GM12878 (cell line): ENCODE measurements around the gene ZCCHC13. TPM values are rescaled to one million over a fixed set of nuclear protein-coding genes. Genes with fewer than 3 reads are reported as not detected.

Experiments
- ATAC-seq: fragments of 200-7000 bp; cut with Tn5 transposase; 3 replicates; pipeline ENCODE4 v1.9.1; 2020; ENCODE audit warnings: mild to moderate bottlenecking, moderate library complexity
- BruUV-seq: library from RNA; stranded (reverse); fragments of 400-500 nt; replicated peaks from 2 replicates; lab custom pipeline; 2021; lab: Mats Ljungman, UMichigan
- CTCF ChIA-PET: fragments of 300-600 bp; sonication (Branson Sonifier 250); formaldehyde crosslinking; extraction: SDS; loops from one replicate; lab custom pipeline; 2021; ENCODE audit warnings: inconsistent platforms; lab: Yijun Ruan, JAX
- POLR2A ChIA-PET: fragments of 350-600 bp; formaldehyde crosslinking; extraction: SDS; loops from one replicate; lab custom pipeline; 2021; ENCODE audit warnings: inconsistent platforms; lab: Charles Lee
- RAD21 ChIA-PET: fragments of 300-600 bp; sonication (Branson Sonifier 250); formaldehyde crosslinking; loops from one replicate; lab custom pipeline; 2023; ENCODE audit warnings: antibody characterized with exemption; ENCODE audit not compliant: unreplicated experiment; lab: Charles Lee
- SMC1A ChIA-PET: fragments of 300-600 bp; sonication (Branson Sonifier 250); formaldehyde crosslinking; loops from one replicate; lab custom pipeline; 2023; ENCODE audit not compliant: unreplicated experiment, uncharacterized antibody; lab: Charles Lee
- DNase-seq: peaks from one replicate; pipeline ENCODE4 v3.0.0-alpha.2; 2011; ENCODE audit warnings: low read depth, low spot score
- FAIRE-seq: peaks from 3 replicates; lab custom pipeline; 2011; peaks lifted over from hg19 to GRCh38; lab: Jason Lieb, UNC
- H2AFZ ChIP-seq: 2 replicates; pipeline ENCODE4 v1.6.0; 2011; ENCODE audit warnings: low read depth, low read length, control low read depth; ENCODE audit not compliant: control insufficient read depth
- H3K27ac ChIP-seq: 2 replicates; pipeline ENCODE4 v1.5.1; 2011; ENCODE audit warnings: control low read depth; ENCODE audit not compliant: control insufficient read depth, insufficient read depth
- H3K27me3 ChIP-seq, 2 experiments: replicated peaks in 1 of 2; 2 replicates each; pipeline versions ENCODE4 v1.6.0 to v1.6.1; 2011; ENCODE audit warnings: low read length in 1 of 2; ENCODE audit not compliant: control insufficient read depth in 2 of 2, insufficient read depth in 2 of 2
- H3K36me3 ChIP-seq, 2 experiments: 2 replicates each; pipeline ENCODE4 v1.5.1; 2011; ENCODE audit warnings: low read length in 1 of 2; ENCODE audit not compliant: control insufficient read depth in 2 of 2, insufficient read depth in 2 of 2
- H3K4me1 ChIP-seq: 2 replicates; pipeline ENCODE4 v1.6.1; 2011; ENCODE audit warnings: mild to moderate bottlenecking, low read length, moderate library complexity, mixed read lengths; ENCODE audit not compliant: control insufficient read depth, insufficient read depth
- H3K4me2 ChIP-seq: 2 replicates; pipeline ENCODE4 v1.6.0; 2011; ENCODE audit warnings: control low read depth; ENCODE audit not compliant: control insufficient read depth, insufficient read depth
- H3K4me3 ChIP-seq: fragments of 200-600 bp; sonication (generic); 2 replicates; pipeline ENCODE4 v1.5.1; 2016
- H3K79me2 ChIP-seq: 2 replicates; pipeline ENCODE4 v1.6.0; 2011; ENCODE audit warnings: low read length; ENCODE audit not compliant: control insufficient read depth, insufficient read depth
- H3K9ac ChIP-seq: 2 replicates; pipeline ENCODE4 v1.8.0; 2011; ENCODE audit warnings: low read length, control low read depth, mixed read lengths; ENCODE audit not compliant: control insufficient read depth, insufficient read depth
- H3K9me3 ChIP-seq: replicated peaks from 3 replicates; pipeline ENCODE4 v1.5.1; 2011; ENCODE audit warnings: mild to moderate bottlenecking, low read length; ENCODE audit not compliant: control insufficient read depth, insufficient read depth
- H4K20me1 ChIP-seq: 2 replicates; pipeline ENCODE4 v1.6.0; 2011; ENCODE audit not compliant: control insufficient read depth, insufficient read depth
- CHD1 ChIP-seq: IDR thresholded peaks from 2 replicates; pipeline ENCODE4 v1.6.1; 2012; ENCODE audit warnings: low read depth, low read length, improper control_type of control experiment
- EGR1 ChIP-seq, 2 experiments: IDR thresholded peaks; 1 replicate in 1 of 2; 2 replicates in 1 of 2; pipeline ENCODE4 v1.6.1; 2011 to 2012; ENCODE audit warnings: low read depth in 2 of 2, low read length in 2 of 2, borderline replicate concordance in 1 of 2, mild to moderate bottlenecking in 1 of 2, moderate library complexity in 1 of 2
- FOS ChIP-seq: IDR thresholded peaks from 3 replicates; pipeline ENCODE4 v1.6.1; 2011; ENCODE audit warnings: borderline replicate concordance; ENCODE audit not compliant: insufficient read length; ENCODE audit errors: extremely low read depth
- IKZF1 ChIP-seq: fragments of 450-650 bp; conservative IDR thresholded peaks from 2 replicates; pipeline ENCODE4 v1.6.1; 2017; ENCODE audit warnings: antibody characterized with exemption, mild to moderate bottlenecking
- MEF2A ChIP-seq: IDR thresholded peaks from 2 replicates; pipeline ENCODE4 v1.6.1; 2011; ENCODE audit warnings: low read depth, mild to moderate bottlenecking, low read length, moderate library complexity; ENCODE audit not compliant: insufficient read depth
- MTA2 ChIP-seq: fragments of 450-650 bp; IDR thresholded peaks from 2 replicates; pipeline ENCODE4 v1.6.1; 2016; ENCODE audit warnings: low read depth, mild to moderate bottlenecking, moderate library complexity
- MTA3 ChIP-seq: IDR thresholded peaks from 2 replicates; pipeline ENCODE4 v1.6.1; 2012; ENCODE audit warnings: low read length, inconsistent platforms, borderline replicate concordance
- SRF ChIP-seq, 2 experiments: IDR thresholded peaks; 2 replicates each; pipeline ENCODE4 v1.6.1; 2011; ENCODE audit warnings: low read depth in 2 of 2, low read length in 2 of 2, mild to moderate bottlenecking in 1 of 2, moderate library complexity in 1 of 2
- TAF1 ChIP-seq: IDR thresholded peaks from 2 replicates; pipeline ENCODE4 v1.6.1; 2011; ENCODE audit warnings: mild to moderate bottlenecking, low read depth, low read length, borderline replicate concordance
- TCF7 ChIP-seq: IDR thresholded peaks from 2 replicates; pipeline ENCODE4 v1.6.1; 2014; ENCODE audit warnings: antibody characterized with exemption, borderline replicate concordance
- WRNIP1 ChIP-seq: IDR thresholded peaks from 2 replicates; pipeline ENCODE4 v1.6.1; 2011; ENCODE audit warnings: low read depth, low read length, improper control_type of control experiment, borderline replicate concordance
- YBX1 ChIP-seq: fragments of 450-650 bp; IDR thresholded peaks from 2 replicates; pipeline ENCODE4 v1.6.1; 2016; ENCODE audit warnings: antibody characterized with exemption
- WGBS: methylation state at CpG from one replicate; pipeline ENCODE4 v1.1.6; 2016; ENCODE audit warnings: low lambda C conversion rate; ENCODE audit not compliant: insufficient replicate concordance, insufficient coverage; ENCODE audit errors: missing lambda C conversion rate; 5-methylcytosine and 5-hydroxymethylcytosine counted together
- in situ Hi-C: fragments of 300-500 bp; cut with MboI; formaldehyde crosslinking; loops from 9 replicates; pipeline ENCODE4 v1.14.3; 2018; ENCODE audit warnings: mixed read lengths
- intact Hi-C: fragments of 100-400 bp; cut with micrococcal nuclease; formaldehyde crosslinking; loops from one replicate; pipeline ENCODE4 v1.14.2; 2022; ENCODE audit not compliant: unreplicated experiment
- polyA plus RNA-seq, 11 experiments: library from polyadenylated mRNA; depleted of rRNA in 4 of 11; unstranded in 6 of 11; stranded (reverse) in 5 of 11; fragments of >200 nt; fragmentation: Nextera tagmentation in 4 of 11; fragmentation: Illumina TruSeq in 1 of 11; extraction: Ambion mirVana in 4 of 11; extraction: Trizol in 1 of 11; gene quantifications; 1 replicate in 1 of 11; 2 replicates in 10 of 11; pipeline versions ENCODE4 v1.2.1 to v1.2.3, GENCODE V29; 2011 to 2016; ENCODE audit warnings: inconsistent platforms in 2 of 11, missing spikeins in 2 of 11, low read depth in 1 of 11
- total RNA-seq, 4 experiments: library from RNA; depleted of rRNA in 3 of 4; stranded (reverse); fragments of >200 nt in 3 of 4; fragmentation: Illumina TruSeq in 1 of 4; extraction: Trizol in 1 of 4; gene quantifications; 2 replicates each; pipeline versions ENCODE4 v1.2.1 to v1.2.3, GENCODE V29; 2013 to 2021
- TF ChIP-seq, protein P1 (sequence below): fragments of 150-350 bp; IDR thresholded peaks from 2 replicates; pipeline ENCODE4 v1.6.1; 2014; ENCODE audit warnings: mild to moderate bottlenecking, low read depth, low read length

Gene ZCCHC13
- total and polyA plus RNA-seq, 10 of the 15 experiments (the other 5 are each of a cell fraction or from before 2014, with no cell fraction given) = not detected

DNA sequence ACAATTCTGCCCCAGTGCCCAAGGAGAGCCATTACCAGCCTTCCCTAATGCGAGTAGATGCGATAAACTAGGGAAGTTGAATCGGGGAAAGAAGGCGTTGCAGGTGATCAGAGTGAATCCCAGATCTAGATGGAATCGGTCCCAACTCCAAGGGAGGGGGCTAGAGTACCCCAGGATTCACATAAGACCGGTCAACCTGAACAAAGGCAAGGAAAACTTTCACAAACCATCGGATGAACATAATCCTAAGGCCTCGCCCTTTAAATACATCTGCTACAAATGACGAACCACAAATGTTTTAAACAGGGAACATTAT is 11.2 kb upstream of the ZCCHC13 start:
- Histone ChIP-seq H3K4me3 (peak overlapping the region; percentile 69), H3K9me3 (no peaks in the 10 kb centered on the region; the same call in 2 of the 3 replicates), H2AFZ (peak overlapping the region; percentile 83), H3K27ac (no peak overlapping the region), H3K9ac (peak overlapping the region; percentile 56), H3K27me3 (no peaks in the 10 kb centered on the region), H3K4me1 (no peaks in the 10 kb centered on the region), H3K79me2 (peaks cover 42% of the 10 kb centered on the region), H4K20me1 (no peaks in the 10 kb centered on the region), H3K4me2 (peak overlapping the region; percentile 96), H3K36me3 (peaks cover 0 to 3% of the 10 kb centered on the region in 2 experiments; a peak in 2 of 4 replicates)
- BruUV-seq = no TSS peak
- TF ChIP-seq EGR1 (IDR thresholded peaks at IDR 0.05; ENCODE audit: borderline replicate concordance in 1 of 2, low read depth in 2 of 2, low read length in 2 of 2) (no peak), WRNIP1 (no peak), FOS (no peak), TCF7 (no peak), IKZF1 (no peak), SRF (IDR thresholded peaks at IDR 0.05; ENCODE audit: low read depth in 2 of 2, low read length in 2 of 2) (no peak), CHD1 (no peak), MEF2A (no peak), MTA3 (no peak), YBX1 (no peak), TAF1 (no peak), MTA2 (no peak)
- TF ChIP-seq, protein P1, sequence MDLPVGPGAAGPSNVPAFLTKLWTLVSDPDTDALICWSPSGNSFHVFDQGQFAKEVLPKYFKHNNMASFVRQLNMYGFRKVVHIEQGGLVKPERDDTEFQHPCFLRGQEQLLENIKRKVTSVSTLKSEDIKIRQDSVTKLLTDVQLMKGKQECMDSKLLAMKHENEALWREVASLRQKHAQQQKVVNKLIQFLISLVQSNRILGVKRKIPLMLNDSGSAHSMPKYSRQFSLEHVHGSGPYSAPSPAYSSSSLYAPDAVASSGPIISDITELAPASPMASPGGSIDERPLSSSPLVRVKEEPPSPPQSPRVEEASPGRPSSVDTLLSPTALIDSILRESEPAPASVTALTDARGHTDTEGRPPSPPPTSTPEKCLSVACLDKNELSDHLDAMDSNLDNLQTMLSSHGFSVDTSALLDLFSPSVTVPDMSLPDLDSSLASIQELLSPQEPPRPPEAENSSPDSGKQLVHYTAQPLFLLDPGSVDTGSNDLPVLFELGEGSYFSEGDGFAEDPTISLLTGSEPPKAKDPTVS = no peak
- POLR2A ChIA-PET = no interaction called here
- CTCF ChIA-PET = no interaction called here
- RAD21 ChIA-PET = interaction anchor here (0.6 to 1.7 kb wide), 3 partner anchors 10 to 88 kb away, joined by 3 to 8 read pairs (median 5); no protein-coding TSS in a partner anchor
- no peak for DNase-seq
- intact Hi-C loops (loop anchor here (5.0 kb wide), 1 partner anchor 60 kb away; no protein-coding TSS in a partner anchor), in situ Hi-C loops (no loop called here)
- FAIRE-seq = no peak
- 35% methylated on average over 9 of the region's 9 CpGs for WGBS
- ATAC-seq = no peak
- SMC1A ChIA-PET = interaction anchor here (0.5 to 1.4 kb wide), 2 partner anchors 54 to 1001 kb away, joined by 3 to 4 read pairs; no protein-coding TSS in a partner anchor
